ENCODE results near the gene MTA2.
"Not testable (repeated sequence)": the region's sequence is repeated elsewhere in the genome, so short reads cannot be mapped to it uniquely, and the experiment has no call there.

MTA2 gene

DNA sequence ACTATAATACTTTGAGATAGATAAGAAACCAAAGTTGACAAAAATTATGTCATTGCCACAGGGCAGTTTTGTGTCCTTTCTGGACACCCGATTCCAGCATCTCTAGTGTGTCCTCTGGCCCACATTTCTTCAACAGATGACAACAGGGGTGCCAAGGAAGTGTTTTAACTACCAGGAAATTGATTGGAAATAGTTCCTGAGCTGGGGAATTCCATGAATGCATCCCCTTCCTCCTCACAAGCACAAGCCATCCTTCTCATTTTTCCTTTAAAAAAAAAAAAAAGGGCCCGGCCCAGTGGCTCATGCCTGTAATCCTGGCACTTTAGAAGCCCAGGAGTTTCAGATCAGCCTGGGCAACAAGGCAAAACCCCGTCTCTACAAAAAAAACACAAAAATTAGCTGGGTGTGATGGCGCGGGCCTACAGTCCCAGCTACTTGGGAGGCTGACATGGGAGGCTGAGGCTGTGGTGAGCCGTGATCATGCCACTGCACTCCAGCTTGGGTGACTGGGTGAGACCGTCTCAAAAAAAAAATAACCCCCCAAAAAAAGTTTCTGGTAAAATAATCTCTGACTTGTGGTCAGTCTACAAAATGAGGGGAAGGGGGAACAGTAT, 20.9 kb upstream of the MTA2 start:
- TF ChIP-seq, protein P1, sequence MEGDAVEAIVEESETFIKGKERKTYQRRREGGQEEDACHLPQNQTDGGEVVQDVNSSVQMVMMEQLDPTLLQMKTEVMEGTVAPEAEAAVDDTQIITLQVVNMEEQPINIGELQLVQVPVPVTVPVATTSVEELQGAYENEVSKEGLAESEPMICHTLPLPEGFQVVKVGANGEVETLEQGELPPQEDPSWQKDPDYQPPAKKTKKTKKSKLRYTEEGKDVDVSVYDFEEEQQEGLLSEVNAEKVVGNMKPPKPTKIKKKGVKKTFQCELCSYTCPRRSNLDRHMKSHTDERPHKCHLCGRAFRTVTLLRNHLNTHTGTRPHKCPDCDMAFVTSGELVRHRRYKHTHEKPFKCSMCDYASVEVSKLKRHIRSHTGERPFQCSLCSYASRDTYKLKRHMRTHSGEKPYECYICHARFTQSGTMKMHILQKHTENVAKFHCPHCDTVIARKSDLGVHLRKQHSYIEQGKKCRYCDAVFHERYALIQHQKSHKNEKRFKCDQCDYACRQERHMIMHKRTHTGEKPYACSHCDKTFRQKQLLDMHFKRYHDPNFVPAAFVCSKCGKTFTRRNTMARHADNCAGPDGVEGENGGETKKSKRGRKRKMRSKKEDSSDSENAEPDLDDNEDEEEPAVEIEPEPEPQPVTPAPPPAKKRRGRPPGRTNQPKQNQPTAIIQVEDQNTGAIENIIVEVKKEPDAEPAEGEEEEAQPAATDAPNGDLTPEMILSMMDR (IDR thresholded peaks at IDR 0.05; ENCODE audit: control extremely low read depth, extremely low read depth, low read depth, missing control alignments), result no peak
- no peak for DNase-seq (ENCODE audit: extremely low spot score)
- CTCF ChIA-PET, result interaction anchor here (0.8 to 4.9 kb wide), 15 partner anchors 10 to 198 kb away, joined by 3 to 43 read pairs (median 3); partner anchors contain the start of genes C11orf98, CSKMT, EML3 and INTS5
- POLR2A ChIA-PET, result interaction anchor here (0.8 to 2.5 kb wide), 8 partner anchors 21 to 219 kb away, joined by 3 to 23 read pairs (median 4); partner anchors contain the start of genes C11orf98, CSKMT, INTS5 and MTA2

DNA sequence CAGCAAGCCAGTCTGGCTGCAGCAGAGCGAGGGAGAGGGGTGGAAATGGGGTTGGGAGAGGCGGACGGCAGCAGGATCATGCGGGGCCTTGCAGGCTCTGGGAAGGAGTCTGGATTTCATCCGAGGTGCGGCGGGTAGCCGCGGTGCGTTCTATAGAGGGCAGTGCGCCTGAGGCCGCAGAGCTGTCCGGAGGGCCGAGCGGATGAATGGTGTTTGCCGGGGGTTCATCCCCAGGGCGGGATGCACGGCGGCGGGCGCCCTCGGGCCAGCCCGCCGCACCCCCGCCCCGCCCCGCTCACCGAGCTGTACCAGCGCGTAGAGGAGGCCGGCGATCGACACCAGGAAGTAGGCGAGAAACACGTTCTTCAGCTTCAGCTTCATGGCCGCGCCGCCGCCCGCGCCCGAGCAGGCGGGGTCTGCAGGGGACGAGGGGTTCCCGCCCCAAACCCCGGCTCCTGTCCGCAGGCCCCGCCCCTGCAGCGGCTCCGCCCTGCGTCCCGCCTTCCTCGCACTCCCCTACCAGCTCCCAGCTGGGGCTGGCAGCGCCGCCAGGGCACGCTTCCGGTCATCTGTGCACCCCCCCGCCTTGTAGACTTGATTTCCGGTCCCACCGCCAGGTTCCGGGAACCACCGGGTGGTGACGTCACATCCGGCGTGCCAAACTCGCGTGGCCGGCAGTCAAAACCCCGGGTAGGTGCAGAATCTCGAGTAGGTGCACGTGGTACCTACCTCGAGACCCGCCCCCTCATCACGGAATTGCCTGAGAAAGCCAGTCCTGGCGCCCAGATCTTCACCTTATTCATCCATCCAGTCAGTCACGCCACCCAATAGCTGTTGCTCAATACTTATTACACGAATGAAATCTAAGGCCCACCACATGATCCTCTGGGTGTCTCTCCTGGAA, 20.2 kb upstream of the MTA2 start, which contains the start of gene B3GAT3:
TSS of gene B3GAT3 (minus strand) at position 420 of the 904 bp plus-strand sequence. CDS start at position 381, 39 bp downstream.
- CTCF ChIA-PET, result interaction anchor here (0.8 to 4.9 kb wide), 18 partner anchors 8 to 197 kb away, joined by 3 to 43 read pairs (median 4); partner anchors contain the start of genes C11orf98, CSKMT, EML3 and GANAB
- peak; percentile 98 for DNase-seq (ENCODE audit: extremely low spot score)
- POLR2A ChIA-PET, result interaction anchor here (0.7 to 2.5 kb wide), 8 partner anchors 20 to 219 kb away, joined by 3 to 23 read pairs (median 4); partner anchors contain the start of genes C11orf98, CSKMT, INTS5 and MTA2

DNA sequence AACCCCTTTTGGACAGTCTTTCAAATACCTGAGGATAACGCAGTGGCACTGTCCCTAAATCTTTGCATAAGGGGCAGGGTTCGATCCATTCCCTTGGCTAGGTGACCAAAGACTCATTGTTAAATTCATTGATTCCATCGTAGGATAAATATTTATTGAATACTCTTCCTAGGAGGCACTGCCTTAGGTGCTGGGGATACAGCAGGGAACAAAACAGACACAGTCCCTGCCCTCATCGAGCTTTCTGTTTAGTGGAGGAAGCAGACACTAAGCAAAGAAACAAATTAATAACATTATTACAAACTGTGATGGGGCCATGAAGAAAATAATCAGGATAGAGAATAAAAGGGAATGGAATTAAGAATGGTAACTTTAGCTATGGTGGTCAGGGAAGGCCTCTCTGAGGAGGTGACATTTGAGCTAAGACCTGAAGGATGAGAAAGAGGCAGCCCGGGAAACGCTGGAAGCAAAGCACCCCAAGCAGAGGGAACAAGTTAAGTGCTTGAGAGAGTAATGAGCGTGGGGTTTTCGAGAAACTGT, 19.4 kb upstream of the MTA2 start:
- POLR2A ChIA-PET, result interaction anchor here (0.6 to 1.4 kb wide), 5 partner anchors 20 to 220 kb away, joined by 3 to 14 read pairs (median 4); partner anchors contain the start of gene TUT1
- CTCF ChIA-PET, result interaction anchor here (0.8 to 4.9 kb wide), 10 partner anchors 9 to 197 kb away, joined by 3 to 43 read pairs (median 4); partner anchors contain the start of genes C11orf98, CSKMT, EML3 and MTA2
- no peak for DNase-seq (ENCODE audit: extremely low spot score)
- TF ChIP-seq, protein P1 (IDR thresholded peaks at IDR 0.05; ENCODE audit: control extremely low read depth, extremely low read depth, low read depth, missing control alignments), result no peak

More for the DNA sequence above, 20.2 kb upstream of the MTA2 start, which contains the start of gene B3GAT3:
- TF ChIP-seq, protein P1 (IDR thresholded peaks at IDR 0.05; ENCODE audit: control extremely low read depth, extremely low read depth, low read depth, missing control alignments), result no peak

DNA sequence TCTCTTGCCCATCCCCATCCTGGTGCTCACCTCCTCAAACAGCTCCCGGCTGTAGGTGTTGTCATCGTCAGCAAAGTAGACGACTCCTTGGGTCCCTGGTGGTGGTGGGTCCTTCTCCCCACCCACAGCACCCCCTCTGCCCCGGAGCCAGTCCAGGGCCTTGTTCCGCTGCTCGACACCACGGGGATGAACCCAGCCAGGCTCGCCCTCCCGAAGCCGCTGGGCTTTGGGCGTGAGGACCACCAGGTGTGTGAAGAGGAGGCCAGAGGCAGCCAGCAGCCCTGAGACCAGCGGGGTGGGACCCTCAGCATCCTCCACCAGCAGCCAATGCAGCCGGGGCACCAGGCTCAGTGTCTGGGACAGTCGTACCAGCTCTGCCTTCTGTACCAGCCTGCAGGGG, 15.3 kb upstream of the MTA2 start:
- DNase-seq (ENCODE audit: extremely low spot score); CTCF ChIA-PET; POLR2A ChIA-PET: not testable (repeated sequence)

DNA sequence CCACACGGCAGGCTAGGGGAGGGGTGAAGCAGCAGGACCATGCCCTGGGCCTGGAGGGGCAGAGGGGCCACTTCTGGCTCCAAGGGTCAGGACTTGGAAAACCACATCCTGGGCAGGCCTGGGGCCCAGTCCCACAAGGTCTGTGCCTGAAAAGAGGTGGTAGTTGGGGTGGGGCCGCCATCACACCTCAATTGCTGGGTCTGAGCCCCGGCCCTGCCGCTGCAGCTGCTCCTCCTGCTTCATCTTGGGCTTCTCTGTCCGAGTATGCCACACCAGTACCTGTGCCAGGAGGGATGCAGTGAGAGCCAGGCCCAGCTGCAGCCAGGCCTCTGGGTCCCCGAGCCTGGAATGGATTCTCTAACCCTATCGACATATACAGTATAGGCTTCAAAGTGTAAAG, 13.9 kb upstream of the MTA2 start:
- ChIA-PET POLR2A (no interaction called here), CTCF (no interaction called here)
- TF ChIP-seq, protein P1 (IDR thresholded peaks at IDR 0.05; ENCODE audit: control extremely low read depth, extremely low read depth, low read depth, missing control alignments), result no peak
- no peak for DNase-seq (ENCODE audit: extremely low spot score)

DNA sequence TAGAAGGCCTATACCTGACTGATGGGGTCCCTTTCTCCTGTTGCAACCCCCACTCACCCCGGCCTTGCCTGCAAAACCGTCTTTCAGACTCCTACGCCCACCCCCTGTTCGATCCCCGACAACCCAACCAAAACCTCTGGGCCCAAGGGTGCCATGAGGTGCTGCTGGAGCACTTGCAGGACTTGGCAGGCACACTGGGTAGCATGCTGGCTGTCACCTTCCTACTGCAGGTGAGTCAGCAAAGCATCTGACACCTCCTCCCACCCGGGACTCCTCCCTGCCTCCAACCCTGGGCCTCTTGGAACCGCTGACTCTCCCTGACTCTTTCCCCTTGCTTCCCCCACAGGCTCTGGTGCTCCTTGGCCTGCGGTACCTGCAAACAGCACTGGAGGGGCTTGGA, 12.6 kb upstream of the MTA2 start:
- POLR2A ChIA-PET, result no interaction called here

More for the DNA sequence above, 12.6 kb upstream of the MTA2 start:
- CTCF ChIA-PET, result interaction anchor here (1.1 to 1.5 kb wide), 4 partner anchors 8 to 26 kb away, joined by 3 to 4 read pairs (median 4); no protein-coding TSS in a partner anchor
- no peak for DNase-seq (ENCODE audit: extremely low spot score)
- TF ChIP-seq, protein P1 (IDR thresholded peaks at IDR 0.05; ENCODE audit: control extremely low read depth, extremely low read depth, low read depth, missing control alignments), result no peak

Measured in GM10248 (cell line).